ENCODE measurements around the gene MAP3K8. TPM values are rescaled to one million over a fixed set of nuclear protein-coding genes. Genes with fewer than 3 reads are reported as not detected.

The MAP3K8 gene
- total and polyA plus RNA-seq, 9 of the 15 experiments (the other 6 are each of a cell fraction or from before 2014, with no cell fraction given), result 6.9 to 23.6 (median 13.6) TPM

GRCh38 chr10:30389543-30389942, 44.4 kb upstream of the MAP3K8 start (continued):
- TF ChIP-seq, protein P1, sequence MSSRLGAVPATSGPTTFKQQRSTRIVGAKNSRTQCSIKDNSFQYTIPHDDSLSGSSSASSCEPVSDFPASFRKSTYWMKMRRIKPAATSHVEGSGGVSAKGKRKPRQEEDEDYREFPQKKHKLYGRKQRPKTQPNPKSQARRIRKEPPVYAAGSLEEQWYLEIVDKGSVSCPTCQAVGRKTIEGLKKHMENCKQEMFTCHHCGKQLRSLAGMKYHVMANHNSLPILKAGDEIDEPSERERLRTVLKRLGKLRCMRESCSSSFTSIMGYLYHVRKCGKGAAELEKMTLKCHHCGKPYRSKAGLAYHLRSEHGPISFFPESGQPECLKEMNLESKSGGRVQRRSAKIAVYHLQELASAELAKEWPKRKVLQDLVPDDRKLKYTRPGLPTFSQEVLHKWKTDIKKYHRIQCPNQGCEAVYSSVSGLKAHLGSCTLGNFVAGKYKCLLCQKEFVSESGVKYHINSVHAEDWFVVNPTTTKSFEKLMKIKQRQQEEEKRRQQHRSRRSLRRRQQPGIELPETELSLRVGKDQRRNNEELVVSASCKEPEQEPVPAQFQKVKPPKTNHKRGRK (tag; IDR thresholded peaks at IDR 0.05), result no peak
- no peak for TF ChIP-seq ZNF431 (CRISPR knock-in tag; IDR thresholded peaks at IDR 0.05)
- TF ChIP-seq MAFK (IDR thresholded peaks at IDR 0.05; ENCODE audit: low read length), result peak; percentile 64
- TF ChIP-seq ZNF316 (IDR thresholded peaks at IDR 0.05), result peak; percentile 89
- TF ChIP-seq ILF3 (IDR thresholded peaks at IDR 0.05; ENCODE audit: borderline replicate concordance), result no peak
- peak; percentile 67 for TF ChIP-seq MAFG (tag; conservative IDR thresholded peaks at IDR 0.05)
- no peak for TF ChIP-seq ZKSCAN3 (CRISPR knock-in tag; IDR thresholded peaks at IDR 0.05)
- TF ChIP-seq SREBF2 (CRISPR knock-in tag; IDR thresholded peaks at IDR 0.05), result no peak
- TF ChIP-seq ZBTB17 (CRISPR knock-in tag; IDR thresholded peaks at IDR 0.05), result no peak
- TF ChIP-seq PHF20 (IDR thresholded peaks at IDR 0.05; ENCODE audit: partially characterized antibody), result no peak

DNA sequence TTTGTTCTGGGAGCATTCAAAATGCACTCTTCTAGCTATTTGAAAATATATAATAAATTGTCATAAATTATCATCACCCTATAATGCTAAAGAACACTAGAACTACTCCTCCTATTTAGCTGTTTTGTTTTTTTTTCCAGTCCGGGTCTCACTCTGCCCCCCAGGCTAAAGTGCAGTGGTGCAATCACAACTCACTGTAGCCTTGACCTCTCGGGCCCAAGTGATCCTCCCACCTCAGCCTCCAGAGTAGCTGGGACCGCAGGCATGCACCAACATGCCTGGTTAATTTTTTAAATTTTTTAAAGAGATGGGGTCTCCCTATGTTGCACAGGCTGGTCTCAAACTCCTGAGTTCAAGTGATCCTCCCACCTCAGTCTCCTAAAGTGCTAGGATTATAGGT, 43.8 kb upstream of the MAP3K8 start:
- no peak overlapping the region for H2AFZ ChIP-seq (ENCODE audit: low read depth, low read length)
- WGBS (ENCODE audit: insufficient coverage, low coverage, missing lambda C conversion rate), result 33% methylated on average over 3 of the region's 3 CpGs
- H3K36me3 ChIP-seq (ENCODE audit: control insufficient read depth, insufficient read depth, low read length), result no peaks in the 10 kb centered on the region
- H3K27ac ChIP-seq (ENCODE audit: extremely low read depth, low read depth, low read length), result no peak overlapping the region
- BruUV-seq (replicated peaks), result no TSS peak
- H4K20me1 ChIP-seq (replicated peaks; ENCODE audit: control insufficient read depth, insufficient read depth, low read length), result no peaks in the 10 kb centered on the region
- ATAC-seq (no peak), FAIRE-seq (no peak), DNase-seq (ENCODE audit: extremely low read depth in 1 of 4, low spot score in 3 of 4) (no peak)
- no peaks in the 10 kb centered on the region for H3K9me1 ChIP-seq (ENCODE audit: control insufficient read depth, insufficient read depth, low read length)
- intact Hi-C loops (cut with micrococcal nuclease) (no loop called here), in situ Hi-C loops (cut with MboI) (loop anchor here (5.0 to 10.0 kb wide), 2 partner anchors 145 to 192 kb away; no protein-coding TSS in a partner anchor)
- H3K4me2 ChIP-seq (ENCODE audit: insufficient read depth, low read length), result no peak overlapping the region
- no peaks in the 10 kb centered on the region for H3K9me3 ChIP-seq (replicated peaks; ENCODE audit: control insufficient read depth, insufficient read depth, low read depth, low read length)
- H3K79me2 ChIP-seq (ENCODE audit: control insufficient read depth, insufficient read depth, low read length), result no peaks in the 10 kb centered on the region
- CTCF ChIA-PET (ENCODE audit: low intra/inter-chr PET ratio), result no interaction called here
- TF ChIP-seq TCF15 (CRISPR knock-in tag; IDR thresholded peaks at IDR 0.05) (no peak), ZBTB7A (IDR thresholded peaks at IDR 0.05; ENCODE audit: borderline replicate concordance, control insufficient read depth, low read depth, low read length) (no peak), NCOR1 (IDR thresholded peaks at IDR 0.05) (no peak), ZC3H4 (CRISPR knock-in tag; IDR thresholded peaks at IDR 0.05; ENCODE audit: borderline replicate concordance) (no peak), SP1 (CRISPR knock-in tag; IDR thresholded peaks at IDR 0.05) (no peak), KAT2B (IDR thresholded peaks at IDR 0.05; ENCODE audit: low read depth, low read length) (no peak), ZNF217 (CRISPR knock-in tag; IDR thresholded peaks at IDR 0.05) (no peak)
- TF ChIP-seq, protein P2, sequence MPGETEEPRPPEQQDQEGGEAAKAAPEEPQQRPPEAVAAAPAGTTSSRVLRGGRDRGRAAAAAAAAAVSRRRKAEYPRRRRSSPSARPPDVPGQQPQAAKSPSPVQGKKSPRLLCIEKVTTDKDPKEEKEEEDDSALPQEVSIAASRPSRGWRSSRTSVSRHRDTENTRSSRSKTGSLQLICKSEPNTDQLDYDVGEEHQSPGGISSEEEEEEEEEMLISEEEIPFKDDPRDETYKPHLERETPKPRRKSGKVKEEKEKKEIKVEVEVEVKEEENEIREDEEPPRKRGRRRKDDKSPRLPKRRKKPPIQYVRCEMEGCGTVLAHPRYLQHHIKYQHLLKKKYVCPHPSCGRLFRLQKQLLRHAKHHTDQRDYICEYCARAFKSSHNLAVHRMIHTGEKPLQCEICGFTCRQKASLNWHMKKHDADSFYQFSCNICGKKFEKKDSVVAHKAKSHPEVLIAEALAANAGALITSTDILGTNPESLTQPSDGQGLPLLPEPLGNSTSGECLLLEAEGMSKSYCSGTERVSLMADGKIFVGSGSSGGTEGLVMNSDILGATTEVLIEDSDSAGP (CRISPR knock-in tag; IDR thresholded peaks at IDR 0.05), result no peak
- no peak overlapping the region for H3K4me3 ChIP-seq
- POLR2A ChIA-PET, result interaction anchor here (1.2 kb wide), 1 partner anchor 24 kb away, joined by 3 read pairs; no protein-coding TSS in a partner anchor
- H3K4me1 ChIP-seq (replicated peaks in 1 of 2; ENCODE audit: control insufficient read depth in 2 of 2, insufficient read depth in 2 of 2, low read length in 2 of 2), result peaks cover 2 to 13% of the 10 kb centered on the region in 2 experiments; a peak in 3 of 5 replicates
- H3K27me3 ChIP-seq (ENCODE audit: control insufficient read depth in 2 of 2, insufficient read depth in 2 of 2, low read length in 2 of 2), result no peaks in the 10 kb centered on the region
- H3K9ac ChIP-seq (ENCODE audit: insufficient read depth in 1 of 2, low read depth in 2 of 2, low read length in 2 of 2), result no peak overlapping the region
